Uterus (tissue), 4 donors: ENCODE measurements around the gene P2RX2. TPM values are rescaled to one million over a fixed set of nuclear protein-coding genes. Genes with fewer than 3 reads are reported as not detected.

Experiments used
- DNase-seq, 2 donors: peaks; one replicate each; pipeline ENCODE4 v3.0.0-alpha.2; 2019 to 2020
- H3K27ac ChIP-seq, 2 donors: fragments of 200-600 bp; sonication (generic); 1 replicate in 1 of 2; 2 replicates in 1 of 2; pipeline ENCODE4 v1.5.1; 2016 to 2018
- H3K27me3 ChIP-seq, 2 donors: fragments of 200-600 bp; sonication (generic); one replicate each; pipeline ENCODE4 v1.5.1; 2018 to 2019; ENCODE audit warnings: control low read depth in 1 of 2
- H3K36me3 ChIP-seq, 2 donors: fragments of 200-600 bp; sonication (generic); one replicate each; pipeline ENCODE4 v1.5.1; 2019; ENCODE audit warnings: control low read depth in 1 of 2
- H3K4me1 ChIP-seq, 2 donors: fragments of 200-600 bp; sonication (generic); one replicate each; pipeline ENCODE4 v1.5.1; 2018 to 2019; ENCODE audit warnings: control low read depth in 1 of 2
- H3K4me3 ChIP-seq, 2 donors: fragments of 200-600 bp; sonication (generic); 1 replicate in 1 of 2; 2 replicates in 1 of 2; pipeline ENCODE4 v1.5.1; 2018 to 2019; ENCODE audit warnings: mild to moderate bottlenecking in 1 of 2
- H3K9me3 ChIP-seq, 2 donors: fragments of 200-600 bp; sonication (generic); one replicate each; pipeline ENCODE4 v1.5.1; 2019; ENCODE audit warnings: control low read depth in 1 of 2
- POLR2A ChIP-seq, 2 donors: fragments of 450-650 bp; IDR thresholded peaks; one replicate each; pipeline ENCODE4 v1.6.1; 2016; ENCODE audit warnings: antibody characterized with exemption in 2 of 2, mild to moderate bottlenecking in 1 of 2, moderate library complexity in 1 of 2
- intact Hi-C: fragments of 100-400 bp; cut with DNase I; formaldehyde crosslinking; loops from one replicate; pipeline ENCODE4 v1.15.1; 2023; ENCODE audit warnings: low total_unique reads
- total RNA-seq, 4 donors: library from RNA; depleted of rRNA in 3 of 4; stranded (reverse); fragments of >200 nt in 3 of 4; gene quantifications; one replicate each; pipeline versions ENCODE4 v1.1.0 to v1.2.4, GENCODE V29; 2014 to 2023
- TF ChIP-seq, protein P1 (sequence below), 4 experiments: fragments of 200-600 bp in 2 of 4; fragments of 450-650 bp in 2 of 4; sonication (generic) in 2 of 4; IDR thresholded peaks; one replicate each; pipeline ENCODE4 v1.5.1; 2016 to 2019; ENCODE audit warnings: antibody characterized with exemption in 4 of 4, mild to moderate bottlenecking in 2 of 4, moderate library complexity in 1 of 4
- donor health status: DM: yes; HTN: yes; CAD: no.

P2RX2 gene
- total RNA-seq, 4 donors from 2014 or later, result not detected

DNA sequence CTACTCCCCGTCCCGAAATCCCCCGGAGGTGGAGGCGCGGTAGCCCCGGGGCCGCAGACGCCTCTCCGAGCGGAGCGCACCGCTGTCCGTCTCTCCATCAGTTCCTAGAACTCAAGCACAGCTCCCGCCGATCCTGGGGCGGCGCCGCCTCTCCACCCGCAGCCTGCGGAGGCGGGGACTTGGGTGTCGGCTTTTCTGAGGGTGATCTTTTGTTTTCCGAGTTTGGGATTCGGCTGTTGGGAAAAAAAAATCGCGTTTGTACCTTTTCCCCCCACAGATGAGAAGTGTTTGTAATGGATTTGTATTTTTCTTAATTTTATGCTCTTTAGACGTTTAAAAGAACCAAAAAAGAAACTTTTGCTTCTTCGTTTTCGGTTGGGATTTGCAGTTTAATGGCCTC is 34.8 kb upstream of the P2RX2 start:
- Histone ChIP-seq H3K4me3 (no peak overlapping the region), H3K27me3 (no peaks in the 10 kb centered on the region), H3K4me1 (peaks cover 0 to 6% of the 10 kb centered on the region in 2 donors), H3K27ac (no peak overlapping the region), H3K36me3 (no peaks in the 10 kb centered on the region), H3K9me3 (no peaks in the 10 kb centered on the region)
- DNase-seq, result no peak
- intact Hi-C loops, result no loop called here
- TF ChIP-seq, protein P1, sequence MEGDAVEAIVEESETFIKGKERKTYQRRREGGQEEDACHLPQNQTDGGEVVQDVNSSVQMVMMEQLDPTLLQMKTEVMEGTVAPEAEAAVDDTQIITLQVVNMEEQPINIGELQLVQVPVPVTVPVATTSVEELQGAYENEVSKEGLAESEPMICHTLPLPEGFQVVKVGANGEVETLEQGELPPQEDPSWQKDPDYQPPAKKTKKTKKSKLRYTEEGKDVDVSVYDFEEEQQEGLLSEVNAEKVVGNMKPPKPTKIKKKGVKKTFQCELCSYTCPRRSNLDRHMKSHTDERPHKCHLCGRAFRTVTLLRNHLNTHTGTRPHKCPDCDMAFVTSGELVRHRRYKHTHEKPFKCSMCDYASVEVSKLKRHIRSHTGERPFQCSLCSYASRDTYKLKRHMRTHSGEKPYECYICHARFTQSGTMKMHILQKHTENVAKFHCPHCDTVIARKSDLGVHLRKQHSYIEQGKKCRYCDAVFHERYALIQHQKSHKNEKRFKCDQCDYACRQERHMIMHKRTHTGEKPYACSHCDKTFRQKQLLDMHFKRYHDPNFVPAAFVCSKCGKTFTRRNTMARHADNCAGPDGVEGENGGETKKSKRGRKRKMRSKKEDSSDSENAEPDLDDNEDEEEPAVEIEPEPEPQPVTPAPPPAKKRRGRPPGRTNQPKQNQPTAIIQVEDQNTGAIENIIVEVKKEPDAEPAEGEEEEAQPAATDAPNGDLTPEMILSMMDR (IDR thresholded peaks at IDR 0.05), result no peak
- TF ChIP-seq POLR2A (IDR thresholded peaks at IDR 0.05), result no peak

GRCh38 chr12:132584429-132584828 is 34.1 kb upstream of the P2RX2 start:
- no peak for DNase-seq
- intact Hi-C loops, result no loop called here

GRCh38 chr12:132585177-132585576 is 33.4 kb upstream of the P2RX2 start:
- TF ChIP-seq, protein P1 (IDR thresholded peaks at IDR 0.05), result no peak
- TF ChIP-seq POLR2A (IDR thresholded peaks at IDR 0.05), result no peak
- intact Hi-C loops, result no loop called here
- H3K9me3 ChIP-seq, result no peaks in the 10 kb centered on the region

More at GRCh38 chr12:132584429-132584828, 34.1 kb upstream of the P2RX2 start:
- Histone ChIP-seq H3K9me3 (no peaks in the 10 kb centered on the region), H3K4me1 (peaks cover 0 to 6% of the 10 kb centered on the region in 2 donors), H3K27me3 (no peaks in the 10 kb centered on the region), H3K27ac (no peak overlapping the region), H3K4me3 (no peak overlapping the region), H3K36me3 (no peaks in the 10 kb centered on the region)
- no peak for TF ChIP-seq POLR2A (IDR thresholded peaks at IDR 0.05)

DNA sequence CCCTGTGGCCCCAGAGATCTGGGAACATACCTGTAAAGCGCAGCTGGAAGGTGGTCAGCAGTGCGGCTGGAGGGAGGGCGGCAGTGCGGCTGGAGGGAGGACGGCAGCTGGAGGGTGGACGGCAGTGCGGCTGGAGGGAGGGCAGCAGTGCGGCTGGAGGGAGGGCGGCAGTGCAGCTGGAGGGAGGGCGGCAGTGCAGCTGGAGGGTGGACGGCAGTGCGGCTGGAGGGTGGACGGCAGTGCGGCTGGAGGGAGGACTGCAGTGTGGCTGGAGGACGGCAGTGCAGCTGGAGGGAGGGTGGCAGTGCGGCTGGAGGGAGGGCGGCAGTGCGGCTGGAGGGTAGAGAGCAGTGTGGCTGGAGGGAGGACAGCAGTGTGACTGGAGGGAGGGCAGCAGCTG is 31.6 kb upstream of the P2RX2 start:
- intact Hi-C loops, result no loop called here
- TF ChIP-seq POLR2A (IDR thresholded peaks at IDR 0.05), result no peak
- TF ChIP-seq, protein P1 (IDR thresholded peaks at IDR 0.05), result no peak

More at GRCh38 chr12:132585177-132585576, 33.4 kb upstream of the P2RX2 start:
- DNase-seq, result no peak
- Histone ChIP-seq H3K27ac (no peak overlapping the region), H3K36me3 (no peaks in the 10 kb centered on the region), H3K27me3 (no peaks in the 10 kb centered on the region), H3K4me1 (peaks cover 0 to 6% of the 10 kb centered on the region in 2 donors), H3K4me3 (no peak overlapping the region)

GRCh38 chr12:132587781-132588180 is 30.8 kb upstream of the P2RX2 start:
- DNase-seq, result no peak
- intact Hi-C loops, result no loop called here
- TF ChIP-seq POLR2A (IDR thresholded peaks at IDR 0.05), result no peak

More for the DNA sequence above, 31.6 kb upstream of the P2RX2 start:
- Histone ChIP-seq H3K27me3 (no peaks in the 10 kb centered on the region), H3K4me3 (no peak overlapping the region), H3K27ac (no peak overlapping the region), H3K36me3 (no peaks in the 10 kb centered on the region), H3K4me1 (peaks cover 0 to 6% of the 10 kb centered on the region in 2 donors), H3K9me3 (no peaks in the 10 kb centered on the region)
- DNase-seq, result no peak

DNA sequence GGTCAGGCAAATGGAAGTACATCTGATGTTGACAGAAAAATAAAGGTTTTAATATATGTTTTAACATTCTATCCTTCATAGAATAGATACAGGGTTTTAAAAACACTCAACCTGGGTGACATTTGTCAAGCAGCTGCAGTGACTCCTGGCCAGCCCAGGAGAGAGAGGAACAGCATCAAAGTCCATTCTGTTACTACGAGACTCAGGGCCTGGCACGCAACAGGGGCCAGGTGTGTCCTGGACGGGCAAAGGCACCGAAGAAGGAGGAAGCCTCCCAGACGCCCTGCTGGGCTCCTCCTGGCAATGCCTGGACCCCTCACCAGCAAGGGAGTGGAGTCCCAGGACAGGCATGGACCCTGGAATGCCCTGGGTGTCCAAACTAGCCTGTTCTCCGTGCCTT is 30.3 kb upstream of the P2RX2 start:
- TF ChIP-seq POLR2A (IDR thresholded peaks at IDR 0.05), result no peak
- TF ChIP-seq, protein P1 (IDR thresholded peaks at IDR 0.05), result no peak
- DNase-seq, result no peak
- no peaks in the 10 kb centered on the region for H3K4me1 ChIP-seq

More at GRCh38 chr12:132587781-132588180, 30.8 kb upstream of the P2RX2 start:
- H3K36me3 ChIP-seq, result no peaks in the 10 kb centered on the region
- H3K9me3 ChIP-seq, result no peaks in the 10 kb centered on the region
- H3K4me1 ChIP-seq, result peaks cover 0 to 4% of the 10 kb centered on the region in 2 donors
- H3K4me3 ChIP-seq, result no peak overlapping the region
- no peaks in the 10 kb centered on the region for H3K27me3 ChIP-seq
- H3K27ac ChIP-seq, result no peak overlapping the region

More for the DNA sequence above, 30.3 kb upstream of the P2RX2 start:
- intact Hi-C loops, result no loop called here
- Histone ChIP-seq H3K9me3 (no peaks in the 10 kb centered on the region), H3K36me3 (no peaks in the 10 kb centered on the region), H3K27ac (no peak overlapping the region), H3K4me3 (no peak overlapping the region), H3K27me3 (no peaks in the 10 kb centered on the region)
